GM12873 (cell line): ENCODE results near the gene KDM2A.

Experiments
- TF ChIP-seq, protein P1 (sequence below): IDR thresholded peaks from 2 replicates; pipeline ENCODE4 v1.5.1; 2012; ENCODE audit warnings: low read depth, mild to moderate bottlenecking, moderate library complexity, low read length, control low read depth; ENCODE audit not compliant: insufficient read depth; ENCODE audit errors: missing control alignments

The KDM2A gene

DNA sequence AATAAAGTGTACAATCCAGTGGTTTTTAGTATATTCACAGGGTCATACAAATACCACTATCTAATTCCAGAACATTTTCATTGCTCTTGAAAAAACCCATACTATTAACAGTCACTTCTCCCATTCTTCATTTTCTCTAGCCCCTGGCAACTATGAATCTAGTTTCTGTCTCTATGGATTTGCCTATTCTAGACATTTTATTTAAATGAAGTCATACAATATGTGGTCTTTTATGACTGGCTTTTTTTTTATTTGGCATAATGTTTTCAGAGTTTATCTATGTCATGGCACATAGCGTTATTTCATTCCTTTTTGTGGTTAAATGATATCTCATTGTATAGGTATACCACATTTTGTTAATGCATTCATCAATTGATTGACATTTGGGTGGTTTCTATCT lies 59.4 kb downstream of the KDM2A start:
- TF ChIP-seq, protein P1, sequence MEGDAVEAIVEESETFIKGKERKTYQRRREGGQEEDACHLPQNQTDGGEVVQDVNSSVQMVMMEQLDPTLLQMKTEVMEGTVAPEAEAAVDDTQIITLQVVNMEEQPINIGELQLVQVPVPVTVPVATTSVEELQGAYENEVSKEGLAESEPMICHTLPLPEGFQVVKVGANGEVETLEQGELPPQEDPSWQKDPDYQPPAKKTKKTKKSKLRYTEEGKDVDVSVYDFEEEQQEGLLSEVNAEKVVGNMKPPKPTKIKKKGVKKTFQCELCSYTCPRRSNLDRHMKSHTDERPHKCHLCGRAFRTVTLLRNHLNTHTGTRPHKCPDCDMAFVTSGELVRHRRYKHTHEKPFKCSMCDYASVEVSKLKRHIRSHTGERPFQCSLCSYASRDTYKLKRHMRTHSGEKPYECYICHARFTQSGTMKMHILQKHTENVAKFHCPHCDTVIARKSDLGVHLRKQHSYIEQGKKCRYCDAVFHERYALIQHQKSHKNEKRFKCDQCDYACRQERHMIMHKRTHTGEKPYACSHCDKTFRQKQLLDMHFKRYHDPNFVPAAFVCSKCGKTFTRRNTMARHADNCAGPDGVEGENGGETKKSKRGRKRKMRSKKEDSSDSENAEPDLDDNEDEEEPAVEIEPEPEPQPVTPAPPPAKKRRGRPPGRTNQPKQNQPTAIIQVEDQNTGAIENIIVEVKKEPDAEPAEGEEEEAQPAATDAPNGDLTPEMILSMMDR: no peak

DNA sequence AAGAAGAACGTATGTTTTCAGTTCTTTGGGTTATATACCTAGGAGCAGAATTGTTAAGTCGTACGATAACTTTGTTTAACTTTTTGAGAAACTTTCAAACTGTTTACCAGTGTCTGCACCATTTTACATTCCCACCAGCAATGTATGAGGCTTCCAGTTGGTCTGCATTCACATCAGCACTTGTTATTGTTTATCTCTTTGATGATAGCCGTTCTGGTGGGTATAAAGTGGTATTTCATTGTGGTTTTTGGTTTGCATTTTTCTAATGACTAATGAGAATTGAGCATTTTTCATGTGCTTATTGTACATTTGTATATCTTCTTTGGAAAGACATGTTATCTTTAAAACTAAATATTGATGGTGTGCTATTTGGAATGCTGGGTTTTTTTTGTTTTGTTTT lies 59.8 kb downstream of the KDM2A start:
- TF ChIP-seq, protein P1: no peak

GRCh38 chr11:67179892-67180490 lies 60.9 kb downstream of the KDM2A start:
- TF ChIP-seq, protein P1: no peak

DNA sequence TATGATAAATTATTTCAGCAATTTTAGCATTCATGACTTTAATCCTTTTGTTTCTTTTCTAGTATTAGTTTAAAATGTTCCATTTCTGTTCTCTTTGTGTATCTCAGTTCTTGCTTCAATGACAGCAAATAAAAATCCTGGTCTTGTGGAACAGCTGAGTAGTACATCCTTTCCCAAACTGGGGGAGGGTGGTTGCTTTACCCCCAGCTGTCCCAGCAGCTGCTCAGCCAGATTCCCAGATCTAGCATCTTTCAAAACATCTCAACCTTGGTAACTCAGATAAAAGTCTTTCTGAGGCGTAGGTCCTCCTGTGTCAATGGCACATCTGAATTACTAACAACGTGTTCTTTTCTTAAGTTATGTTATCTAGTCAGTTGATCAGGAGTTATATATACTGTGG lies 75.0 kb downstream of the KDM2A start:
- TF ChIP-seq, protein P1: no peak

GRCh38 chr11:67195971-67196456 lies 77.0 kb downstream of the KDM2A start:
- TF ChIP-seq, protein P1: no peak

- TF ChIP-seq, protein P1: no peak
Observed at GRCh38 chr11:67197606-67198005, 78.5 kb downstream of the KDM2A start.

GRCh38 chr11:67199751-67200150 lies 80.7 kb downstream of the KDM2A start:
- TF ChIP-seq, protein P1: no peak
